Stimulated activated CD4-positive, alpha-beta T cell treated with anti-CD3 and anti-CD28 coated beads, Interleukin-15, amount 100 ng/mL, for 48 hours (primary cell): Measurements from ENCODE around the gene KCNH3.

Experiments used
- DNase-seq, 2 donors: peaks; one replicate each; pipeline ENCODE4 v3.0.0-alpha.2; 2020; ENCODE audit warnings: low read depth in 2 of 2

The KCNH3 gene

GRCh38 chr12:49543914-49544815, 5.3 kb downstream of the KCNH3 start:
- no peak for DNase-seq

DNA sequence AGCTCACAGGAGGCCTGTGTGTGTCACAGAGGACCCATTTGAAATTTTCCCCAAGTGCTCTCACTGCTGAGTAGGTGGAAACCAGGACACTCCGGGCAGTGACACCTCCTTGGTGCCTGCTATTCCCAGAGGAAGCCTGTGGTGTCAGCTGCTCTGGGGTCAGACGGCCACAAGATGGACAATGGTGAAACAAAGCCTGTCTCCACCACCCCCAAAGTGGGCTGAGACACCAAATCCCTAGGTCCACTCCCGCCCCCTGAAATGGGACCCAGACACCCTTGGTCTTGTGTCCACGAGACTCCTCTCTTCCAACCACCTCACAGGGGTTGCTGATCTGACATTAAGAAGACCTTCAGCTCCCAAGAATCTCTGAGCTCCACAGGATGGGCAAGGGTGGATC, 7.0 kb downstream of the KCNH3 start:
- DNase-seq: no peak

GRCh38 chr12:49546481-49546880, 7.7 kb downstream of the KCNH3 start:
- no peak for DNase-seq

GRCh38 chr12:49547090-49547690, 8.4 kb downstream of the KCNH3 start:
- DNase-seq: no peak

DNA sequence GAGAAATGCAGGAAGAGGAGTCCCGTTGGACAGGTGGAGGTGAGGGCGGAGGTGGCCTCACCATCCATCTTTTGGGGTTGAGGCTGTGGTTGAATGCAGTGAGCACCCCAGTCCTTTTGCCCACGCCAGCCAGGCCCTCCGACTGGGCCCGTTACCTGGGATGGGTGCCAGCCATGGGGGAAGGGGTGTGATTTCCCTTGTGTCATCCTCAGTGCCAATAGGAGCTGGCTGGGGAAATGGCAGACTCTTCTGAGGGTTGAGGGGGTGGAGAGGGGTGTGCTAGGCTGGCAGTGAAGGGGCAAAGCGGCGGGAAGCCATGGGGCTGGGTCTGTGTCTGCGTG, 9.6 kb downstream of the KCNH3 start:
- DNase-seq: no peak

- DNase-seq: no peak
These were observed 10.2 kb downstream of the KCNH3 start for GRCh38 chr12:49548822-49549648.

DNA sequence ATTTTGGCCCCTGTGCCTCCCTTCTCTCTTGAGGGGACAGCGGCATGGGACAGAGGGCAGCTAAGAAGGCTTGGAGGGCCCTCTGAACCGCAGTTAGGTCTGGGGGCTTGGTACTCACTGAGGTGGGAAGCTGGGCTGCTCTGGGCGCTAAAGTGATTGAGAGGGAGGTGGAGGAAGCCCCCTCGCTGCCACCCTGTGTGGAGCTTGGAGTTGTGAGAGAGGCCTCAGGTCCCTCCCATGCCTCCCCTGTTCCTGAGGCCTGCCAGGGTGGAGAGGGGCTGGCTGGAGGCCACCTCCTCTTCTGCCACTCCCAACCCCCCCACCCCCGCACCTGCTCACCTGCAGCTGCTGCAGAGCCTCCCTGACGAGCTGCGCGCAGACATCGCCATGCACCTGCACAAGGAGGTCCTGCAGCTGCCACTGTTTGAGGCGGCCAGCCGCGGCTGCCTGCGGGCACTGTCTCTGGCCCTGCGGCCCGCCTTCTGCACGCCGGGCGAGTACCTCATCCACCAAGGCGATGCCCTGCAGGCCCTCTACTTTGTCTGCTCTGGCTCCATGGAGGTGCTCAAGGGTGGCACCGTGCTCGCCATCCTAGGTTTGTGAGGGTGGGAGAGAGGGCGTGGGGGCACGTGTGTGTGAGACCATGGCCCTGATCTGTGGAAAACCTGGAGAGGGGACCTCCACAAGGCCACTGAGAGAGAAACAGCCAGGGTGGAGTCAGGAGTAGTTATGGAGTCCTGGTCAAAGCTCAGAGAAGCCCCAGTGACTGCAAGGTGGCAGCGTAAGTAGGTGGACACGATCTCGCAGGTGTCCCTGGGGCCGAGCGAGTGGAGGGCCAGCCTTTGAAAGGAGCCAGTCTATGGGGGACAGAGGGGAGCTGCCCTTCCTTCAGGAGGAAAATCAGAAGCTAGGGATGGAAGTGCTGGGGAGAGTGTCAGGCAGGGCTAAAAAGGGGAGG, 11.2 kb downstream of the KCNH3 start:
- no peak for DNase-seq

GRCh38 chr12:49550693-49551252, 11.9 kb downstream of the KCNH3 start:
- no peak for DNase-seq

- no peak for DNase-seq
These were observed 13.2 kb downstream of the KCNH3 start for GRCh38 chr12:49552014-49552413.

GRCh38 chr12:49552425-49552824, 13.6 kb downstream of the KCNH3 start:
- DNase-seq: no peak

DNA sequence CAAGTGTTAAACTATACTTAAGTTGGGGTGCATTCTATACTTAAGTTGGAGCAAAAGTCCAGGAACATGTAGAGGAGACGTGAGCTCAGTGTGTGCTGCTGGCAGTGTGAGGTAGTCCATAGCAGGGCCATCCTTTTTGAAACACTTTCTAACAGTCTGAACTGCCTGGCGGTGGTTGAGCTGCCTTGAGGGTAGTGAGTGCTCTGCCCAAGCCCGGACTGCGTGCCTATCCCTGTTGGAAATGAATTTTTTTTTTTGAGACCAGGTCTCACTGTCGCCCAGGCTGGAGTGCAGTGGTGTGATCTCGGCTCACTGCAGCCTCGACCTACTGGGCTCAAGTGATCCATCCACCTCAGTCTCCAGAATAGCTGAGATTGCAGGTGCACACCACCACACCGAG, 14.1 kb downstream of the KCNH3 start:
- no peak for DNase-seq

- no peak for DNase-seq
These were observed 14.8 kb downstream of the KCNH3 start for GRCh38 chr12:49553512-49554088.

DNA sequence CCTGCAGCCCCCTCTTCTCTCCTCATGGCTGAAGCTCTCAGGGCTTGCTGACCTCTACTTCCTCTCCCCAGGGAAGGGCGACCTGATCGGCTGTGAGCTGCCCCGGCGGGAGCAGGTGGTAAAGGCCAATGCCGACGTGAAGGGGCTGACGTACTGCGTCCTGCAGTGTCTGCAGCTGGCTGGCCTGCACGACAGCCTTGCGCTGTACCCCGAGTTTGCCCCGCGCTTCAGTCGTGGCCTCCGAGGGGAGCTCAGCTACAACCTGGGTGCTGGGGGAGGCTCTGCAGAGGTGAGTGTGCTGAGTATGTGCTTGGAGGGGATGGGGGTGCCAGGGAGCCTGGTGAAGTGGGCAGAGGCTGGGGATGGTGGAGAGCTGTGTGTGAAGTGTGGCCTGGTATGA, 15.4 kb downstream of the KCNH3 start:
- DNase-seq: no peak

DNA sequence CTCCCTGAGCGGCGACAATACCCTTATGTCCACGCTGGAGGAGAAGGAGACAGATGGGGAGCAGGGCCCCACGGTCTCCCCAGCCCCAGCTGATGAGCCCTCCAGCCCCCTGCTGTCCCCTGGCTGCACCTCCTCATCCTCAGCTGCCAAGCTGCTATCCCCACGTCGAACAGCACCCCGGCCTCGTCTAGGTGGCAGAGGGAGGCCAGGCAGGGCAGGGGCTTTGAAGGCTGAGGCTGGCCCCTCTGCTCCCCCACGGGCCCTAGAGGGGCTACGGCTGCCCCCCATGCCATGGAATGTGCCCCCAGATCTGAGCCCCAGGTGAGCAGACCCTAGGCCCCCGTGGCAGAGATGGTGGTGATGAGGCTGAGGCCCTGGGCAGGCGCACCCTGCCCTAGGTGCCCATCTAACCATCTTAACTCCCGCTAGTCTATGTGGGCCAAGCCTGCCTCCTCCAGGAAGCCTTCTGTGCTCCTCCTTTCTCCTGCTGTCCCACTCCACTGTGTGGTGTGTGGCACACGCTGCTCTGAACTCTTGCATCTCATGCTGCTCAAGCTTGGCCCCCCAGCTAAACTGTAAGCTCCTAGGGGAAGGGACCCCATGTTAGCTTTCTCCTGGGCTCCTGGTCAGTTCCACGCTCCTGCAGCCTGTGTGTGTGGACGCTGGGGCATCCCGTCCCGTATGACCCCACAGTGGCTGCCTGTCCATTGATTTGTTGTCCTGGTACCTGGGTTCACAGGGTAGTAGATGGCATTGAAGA, 17.0 kb downstream of the KCNH3 start:
- no peak for DNase-seq

- no peak for DNase-seq
These were observed 17.8 kb downstream of the KCNH3 start for GRCh38 chr12:49556391-49557186.

DNA sequence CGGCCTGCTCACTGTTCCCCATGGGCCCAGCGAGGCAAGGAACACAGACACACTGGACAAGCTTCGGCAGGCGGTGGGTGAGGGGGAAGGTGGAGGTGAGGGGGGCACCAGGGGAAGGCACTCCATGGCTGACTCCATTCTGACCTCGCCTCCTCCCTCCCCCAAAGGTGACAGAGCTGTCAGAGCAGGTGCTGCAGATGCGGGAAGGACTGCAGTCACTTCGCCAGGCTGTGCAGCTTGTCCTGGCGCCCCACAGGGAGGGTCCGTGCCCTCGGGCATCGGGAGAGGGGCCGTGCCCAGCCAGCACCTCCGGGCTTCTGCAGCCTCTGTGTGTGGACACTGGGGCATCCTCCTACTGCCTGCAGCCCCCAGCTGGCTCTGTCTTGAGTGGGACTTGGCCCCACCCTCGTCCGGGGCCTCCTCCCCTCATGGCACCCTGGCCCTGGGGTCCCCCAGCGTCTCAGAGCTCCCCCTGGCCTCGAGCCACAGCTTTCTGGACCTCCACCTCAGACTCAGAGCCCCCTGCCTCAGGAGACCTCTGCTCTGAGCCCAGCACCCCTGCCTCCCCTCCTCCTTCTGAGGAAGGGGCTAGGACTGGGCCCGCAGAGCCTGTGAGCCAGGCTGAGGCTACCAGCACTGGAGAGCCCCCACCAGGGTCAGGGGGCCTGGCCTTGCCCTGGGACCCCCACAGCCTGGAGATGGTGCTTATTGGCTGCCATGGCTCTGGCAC, 18.5 kb downstream of the KCNH3 start:
- no peak for DNase-seq

GRCh38 chr12:49557917-49558215, 19.0 kb downstream of the KCNH3 start:
- DNase-seq: no peak

DNA sequence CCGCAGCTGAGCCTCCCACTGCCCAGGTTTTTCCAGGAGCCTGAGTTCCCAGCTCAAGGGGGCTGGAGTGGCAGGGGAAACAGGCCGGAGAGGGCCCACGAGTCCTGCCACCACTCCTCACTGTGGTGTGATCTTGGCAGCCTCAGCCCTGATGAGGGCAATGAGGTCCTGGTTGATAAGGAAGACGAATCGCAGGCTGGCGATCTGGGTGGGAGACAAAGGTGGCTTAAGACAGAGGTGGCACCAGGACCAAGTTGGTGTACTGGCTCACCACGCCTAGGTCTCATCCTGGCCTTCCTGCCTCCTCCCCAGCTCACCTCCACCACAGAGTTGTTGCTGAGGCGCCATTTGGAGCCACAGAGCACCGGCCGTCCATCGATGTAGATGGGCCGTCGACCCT, 19.7 kb downstream of the KCNH3 start:
- no peak for DNase-seq
